Frontal cortex (tissue), 4 donors: Measurements from ENCODE around the gene CHST13. TPM values are rescaled to one million over a fixed set of nuclear protein-coding genes. Genes with fewer than 3 reads are reported as not detected.

ENCODE experiments used
- DNase-seq, 2 donors: peaks; one replicate each; pipeline ENCODE4 v3.0.0; 2012; ENCODE audit warnings: low spot score in 2 of 2
- FAIRE-seq: peaks from 2 replicates; lab custom pipeline; 2012; peaks lifted over from hg19 to GRCh38; lab: Jason Lieb, UNC
- total RNA-seq: library from RNA; depleted of rRNA; stranded (reverse); fragments of >200 nt; gene quantifications from one replicate; pipeline ENCODE4 v1.2.3, GENCODE V29; 2014
- donor health status: control.
- donor health status: control.
- donor health status: control.

The CHST13 gene
- total RNA-seq, 1 donor from 2014 or later = under 0.01 TPM

DNA sequence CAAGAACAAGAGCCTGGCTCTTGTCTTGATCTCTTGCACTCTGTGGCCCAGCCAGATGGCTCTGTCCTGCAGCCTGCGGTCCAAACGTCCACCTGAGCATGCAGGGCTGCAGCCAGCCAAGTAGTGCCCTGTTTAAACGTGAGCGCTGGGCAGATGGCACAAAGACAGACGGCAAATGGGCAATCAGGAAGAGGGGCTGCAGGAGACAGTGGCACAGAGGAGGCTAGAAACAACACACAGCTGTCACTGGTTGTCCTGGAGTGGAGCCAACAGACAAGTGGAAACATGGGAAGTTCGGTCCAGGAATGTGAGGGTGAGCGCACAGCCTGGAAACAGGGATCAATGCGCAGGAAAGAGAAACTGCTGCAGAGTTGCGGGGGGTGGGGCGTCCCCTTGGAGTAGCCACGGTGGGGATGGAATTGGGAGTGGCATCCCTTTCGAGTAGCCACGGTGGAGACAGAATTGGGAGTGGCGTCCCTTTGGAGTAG, 37.6 kb upstream of the CHST13 start:
- FAIRE-seq (no peak), DNase-seq (no peak)

DNA sequence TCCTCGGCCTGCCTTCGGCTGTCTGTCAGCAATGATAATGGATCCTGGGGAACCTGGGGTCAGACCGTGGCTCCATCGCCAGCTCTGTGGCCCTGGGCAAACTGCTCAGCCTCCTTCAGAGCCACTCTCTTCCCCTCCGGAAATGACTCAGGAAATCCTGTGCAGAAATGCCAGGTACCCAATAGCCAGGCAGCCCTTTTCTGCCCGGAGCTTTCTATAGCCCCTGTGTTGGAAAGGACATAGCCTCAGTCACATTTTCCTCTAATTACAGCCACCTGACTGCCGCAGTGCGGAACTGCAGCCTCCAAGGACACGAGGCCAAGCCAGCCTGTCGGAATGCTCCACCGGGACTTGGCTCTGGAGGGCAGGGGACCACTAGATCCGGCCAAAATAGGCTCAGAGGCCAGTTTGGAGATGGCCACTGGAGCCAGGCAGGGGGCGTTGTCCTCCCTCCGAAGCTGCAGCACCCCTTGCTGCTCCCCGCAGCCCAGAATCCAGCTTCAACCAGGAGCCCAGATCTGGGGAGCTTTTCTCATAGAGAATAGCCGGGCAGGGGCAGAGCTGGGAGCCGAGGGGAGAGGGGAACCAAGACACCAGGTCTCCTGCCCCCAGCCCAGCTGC, 36.7 kb upstream of the CHST13 start:
- DNase-seq = peak in 1 of 2 donors; percentile 41
- no peak for FAIRE-seq

DNA sequence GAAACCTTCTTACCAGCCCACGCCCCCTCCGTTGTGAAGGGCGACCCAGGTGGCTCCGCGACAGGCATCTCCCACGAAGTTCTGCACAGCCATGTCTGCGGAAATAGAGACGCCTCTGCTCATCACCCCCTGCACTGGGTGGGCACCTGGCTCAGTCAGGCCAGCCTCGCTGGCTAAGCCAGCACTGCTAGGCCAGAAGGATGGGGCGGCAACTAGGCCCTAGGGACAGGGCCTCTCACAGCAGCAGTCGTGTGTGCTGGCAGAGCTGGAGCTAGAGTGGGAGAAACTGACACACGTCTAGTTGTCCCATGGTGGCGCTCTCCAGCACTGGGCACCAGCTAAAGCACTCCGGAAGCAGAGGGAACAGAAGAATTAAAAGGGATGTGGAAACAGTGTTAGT, 35.8 kb upstream of the CHST13 start:
- no peak for FAIRE-seq
- DNase-seq = no peak

DNA sequence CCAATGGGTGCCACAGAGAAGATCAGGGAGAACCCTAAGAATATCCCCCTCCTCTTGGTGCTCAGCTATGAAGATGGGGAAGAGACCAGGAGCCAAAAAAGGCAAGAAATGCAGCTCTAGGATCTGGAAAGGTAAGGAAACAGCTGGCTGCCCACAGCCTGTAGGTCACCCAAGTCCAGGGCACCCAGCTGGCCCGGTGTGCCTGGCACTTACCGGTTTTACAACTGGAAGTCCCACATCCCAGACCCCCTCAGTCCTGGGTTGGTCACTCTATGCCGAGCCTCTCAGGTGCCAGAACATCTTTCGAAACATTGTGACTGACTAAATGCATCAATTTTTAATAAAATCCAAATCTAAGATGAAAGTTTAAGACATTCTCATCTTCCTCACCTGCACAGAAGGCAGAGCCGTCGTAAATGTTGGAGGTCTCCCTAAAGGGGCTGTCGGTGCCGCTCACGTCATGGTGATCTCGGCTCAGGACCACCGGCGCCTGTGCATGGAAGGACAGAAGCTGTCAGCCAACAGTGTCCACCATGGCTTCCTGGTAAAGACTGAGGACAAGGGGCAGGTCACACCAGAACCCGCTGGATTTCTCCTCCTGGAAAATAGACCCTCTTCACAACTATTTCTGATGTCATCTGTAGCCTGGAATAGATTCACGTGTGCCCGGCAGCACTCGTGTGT, 34.9 kb upstream of the CHST13 start:
- FAIRE-seq (no peak), DNase-seq (no peak)

DNA sequence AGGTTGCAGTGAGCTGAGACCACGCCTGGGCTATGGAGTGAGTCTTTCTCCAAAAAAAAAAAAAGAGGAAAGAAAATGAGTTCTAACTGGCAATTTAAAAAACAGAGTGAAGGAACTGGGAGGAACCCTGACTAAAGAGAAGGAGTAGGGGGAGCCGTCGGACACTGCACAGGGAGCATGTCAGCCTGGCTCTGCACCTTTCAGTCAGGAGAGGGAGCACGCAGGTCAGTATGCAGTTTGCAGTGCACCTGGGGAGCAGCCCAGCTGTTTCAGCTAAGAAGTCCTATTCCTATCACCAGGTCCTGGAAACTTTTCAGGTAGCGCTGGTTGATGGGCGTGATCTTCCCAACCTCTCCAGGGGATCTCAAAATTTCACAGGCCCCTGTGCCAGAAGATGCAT, 33.3 kb upstream of the CHST13 start:
- DNase-seq (no peak), FAIRE-seq (no peak)

DNA sequence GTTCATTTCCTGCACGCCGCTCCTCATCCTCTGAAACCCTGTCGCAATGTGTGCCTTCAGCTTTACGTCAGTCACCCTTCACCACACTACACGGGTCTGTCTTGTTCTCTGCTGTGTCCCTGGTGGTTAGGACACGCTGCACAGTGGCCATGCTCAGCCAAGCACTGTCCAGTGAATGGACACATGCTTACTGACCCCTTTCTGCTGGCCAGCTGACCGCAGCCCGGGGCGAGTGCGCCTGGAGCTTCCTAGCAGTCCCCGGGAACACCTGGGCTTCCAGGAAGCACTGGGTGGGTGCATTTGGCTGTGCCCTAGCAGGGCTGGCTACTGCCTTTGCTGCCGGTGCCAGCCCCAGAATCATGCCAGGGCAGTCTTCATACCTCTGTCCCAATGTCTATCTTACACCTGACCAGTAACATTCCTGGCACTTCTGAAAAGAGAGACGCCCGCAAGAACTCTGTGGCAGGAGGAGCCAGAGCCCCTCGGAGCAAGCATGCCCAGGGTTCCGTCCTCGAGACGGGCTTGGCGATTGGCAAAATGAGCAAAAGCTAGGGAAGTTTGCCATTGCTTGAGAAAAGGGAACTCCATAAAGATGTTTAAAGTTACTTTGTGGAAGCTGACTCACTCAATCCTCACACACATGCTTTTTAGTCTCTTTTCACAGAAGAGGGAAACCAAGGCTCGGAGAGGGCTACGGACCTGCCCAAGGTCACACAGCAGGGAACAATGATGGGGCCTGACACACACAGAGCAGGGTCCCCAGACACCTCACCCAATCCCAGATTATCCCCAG, 32.5 kb upstream of the CHST13 start:
- FAIRE-seq = no peak
- DNase-seq = no peak

DNA sequence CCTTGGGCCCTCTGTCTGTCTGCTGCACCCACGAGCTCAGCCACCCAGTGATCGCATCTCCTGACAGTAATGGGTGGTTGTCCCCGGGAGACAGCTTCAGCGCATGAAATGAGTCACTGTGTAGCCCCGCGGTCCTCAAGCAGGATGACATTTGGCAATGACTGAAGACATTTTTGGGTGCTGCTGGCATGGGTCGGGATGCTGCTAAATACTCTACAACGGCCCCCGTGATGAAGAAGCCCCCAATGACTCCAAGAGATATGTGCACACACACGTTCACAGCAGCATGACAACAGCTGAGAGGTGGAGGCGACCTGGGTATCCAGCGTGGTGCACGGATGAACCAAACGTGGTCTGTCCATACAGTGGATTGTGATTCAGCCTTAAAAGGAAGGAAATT, 30.9 kb upstream of the CHST13 start:
- no peak for FAIRE-seq
- no peak for DNase-seq

DNA sequence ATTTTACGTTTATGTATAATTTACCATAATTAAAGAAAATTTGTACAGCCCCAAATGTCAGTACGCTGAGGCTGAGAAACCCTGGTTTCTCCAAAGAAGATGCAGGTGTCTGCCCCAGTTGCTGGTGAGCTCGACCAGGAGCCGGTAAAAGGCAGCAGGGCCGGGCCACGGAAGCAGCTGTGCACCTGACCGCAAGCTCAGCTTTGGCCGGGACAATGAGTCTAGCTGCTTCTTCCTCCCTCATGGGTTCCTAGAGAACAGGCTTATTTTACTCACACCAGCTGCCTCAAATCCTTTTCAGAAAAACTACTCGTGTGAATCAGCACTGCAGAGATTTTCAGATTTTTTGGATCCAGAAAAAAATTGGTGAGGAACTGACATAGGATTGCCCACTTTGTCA, 30.2 kb upstream of the CHST13 start:
- DNase-seq = peak in 1 of 2 donors; percentile 36

DNA sequence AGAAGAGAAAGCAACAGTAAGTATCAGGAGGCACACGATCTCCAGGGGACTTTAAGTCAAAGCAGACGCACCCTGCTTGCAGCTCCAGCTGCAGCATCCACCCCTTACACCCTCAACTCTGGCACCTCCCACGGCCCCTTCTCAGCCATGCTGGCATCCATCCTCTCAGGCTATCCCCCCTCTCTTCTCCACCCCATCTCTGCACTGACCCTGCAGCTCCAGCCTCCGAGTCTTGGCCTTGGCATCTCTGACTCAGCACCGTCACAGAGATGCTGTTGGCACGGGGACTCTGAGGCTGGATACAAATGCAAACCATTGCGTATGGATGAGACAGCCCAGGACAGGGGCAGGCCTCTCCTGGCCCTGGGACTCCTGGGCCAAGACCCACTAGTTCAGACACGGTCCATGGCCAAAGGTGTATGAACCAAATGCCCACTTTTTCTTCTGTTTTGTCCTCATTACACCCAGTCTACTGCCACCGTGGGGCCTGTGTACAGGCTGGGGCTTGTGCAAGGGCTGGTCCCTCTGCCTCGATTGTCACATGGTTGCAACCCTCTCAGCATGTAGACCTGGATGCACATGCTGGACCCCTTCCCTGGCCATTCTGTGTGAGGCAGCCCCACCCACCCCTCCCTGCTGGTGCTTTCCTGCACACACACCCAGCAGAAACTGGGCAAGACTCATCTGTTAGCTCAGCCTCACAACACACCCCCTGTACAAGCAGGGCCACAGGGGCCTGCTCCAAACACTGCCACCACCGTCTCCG, 29.6 kb upstream of the CHST13 start:
- FAIRE-seq (no peak), DNase-seq (peak in 1 of 2 donors; percentile 51)

More for the DNA sequence above, 30.2 kb upstream of the CHST13 start:
- no peak for FAIRE-seq

DNA sequence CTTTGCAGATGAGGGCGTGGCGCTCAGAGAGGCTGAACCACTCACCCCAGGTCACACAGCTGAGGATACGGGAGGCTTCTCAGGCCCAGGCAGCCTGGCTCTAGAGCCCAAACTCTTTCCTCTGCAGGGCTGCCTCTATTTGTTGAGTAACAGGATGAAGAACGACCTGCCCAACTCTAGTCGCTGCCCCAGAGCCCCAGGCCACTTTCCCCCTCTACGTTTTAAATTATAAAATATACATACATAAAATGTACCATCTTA, 29.1 kb upstream of the CHST13 start:
- FAIRE-seq (no peak), DNase-seq (no peak)

DNA sequence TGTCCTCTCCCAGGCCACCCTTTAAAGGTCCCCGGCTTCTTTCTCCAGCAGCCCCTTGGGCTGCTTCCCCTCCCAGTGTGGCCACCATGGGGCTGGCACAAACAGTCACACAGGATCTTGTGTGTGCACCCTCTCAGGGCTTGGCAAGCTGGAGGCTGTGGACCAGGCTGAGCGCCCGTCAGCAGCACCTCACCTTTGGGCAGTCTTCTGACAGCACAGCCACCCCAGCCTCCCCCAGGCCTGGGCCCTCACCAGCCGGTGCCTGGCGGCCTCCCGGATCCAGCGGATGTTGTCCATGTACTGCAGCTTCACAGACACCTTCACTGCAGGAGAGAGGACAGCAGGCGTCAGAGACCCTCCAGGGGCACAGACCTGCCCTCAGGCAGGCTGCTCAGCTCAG, 28.2 kb upstream of the CHST13 start:
- DNase-seq (no peak), FAIRE-seq (no peak)

DNA sequence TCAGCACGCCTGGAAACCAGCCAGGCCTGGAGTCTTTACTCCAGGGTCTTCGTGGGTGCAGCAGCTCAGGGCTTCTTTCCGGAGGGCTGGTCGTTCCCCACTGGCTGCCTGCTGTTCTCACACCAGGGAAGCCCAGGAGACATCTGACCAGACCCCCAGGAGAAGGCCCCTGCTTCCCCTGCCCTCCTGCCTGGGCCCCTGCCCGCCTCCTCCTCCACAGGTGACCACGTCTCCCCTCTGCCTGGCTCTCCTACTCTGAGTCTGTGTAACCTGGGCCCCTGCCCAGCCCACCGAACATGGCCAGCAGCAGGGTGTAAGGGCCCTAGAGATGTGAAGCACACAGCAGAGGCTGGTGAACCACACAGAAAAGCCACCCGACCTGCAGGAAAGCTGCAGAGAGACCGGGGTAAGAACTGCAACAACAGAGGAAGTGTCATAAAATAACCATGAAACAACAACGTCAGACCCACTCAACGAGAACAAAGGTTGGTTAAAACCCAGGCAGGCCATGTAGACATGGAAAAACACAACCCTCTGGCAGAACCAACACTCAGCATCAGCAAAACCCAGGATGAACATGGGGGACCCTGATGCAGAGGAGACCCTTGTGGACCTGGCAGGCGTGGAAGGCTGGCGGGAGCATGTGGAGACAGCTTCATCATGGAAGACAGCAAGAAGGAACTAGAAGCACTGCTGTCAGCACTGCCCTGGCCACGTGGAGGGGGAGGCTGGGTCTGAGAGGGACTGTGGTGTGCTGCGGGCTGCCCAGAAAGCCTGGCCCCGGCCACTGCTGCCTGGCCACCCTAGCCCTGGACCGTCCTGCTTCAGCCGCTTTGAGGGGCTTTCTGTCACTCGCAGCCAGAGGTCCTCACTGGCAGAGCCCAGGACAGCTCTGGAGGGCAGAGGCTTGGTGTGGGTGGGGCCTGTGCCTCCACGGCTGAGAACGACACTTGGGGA, 26.8 kb upstream of the CHST13 start:
- DNase-seq = no peak
- FAIRE-seq = no peak

DNA sequence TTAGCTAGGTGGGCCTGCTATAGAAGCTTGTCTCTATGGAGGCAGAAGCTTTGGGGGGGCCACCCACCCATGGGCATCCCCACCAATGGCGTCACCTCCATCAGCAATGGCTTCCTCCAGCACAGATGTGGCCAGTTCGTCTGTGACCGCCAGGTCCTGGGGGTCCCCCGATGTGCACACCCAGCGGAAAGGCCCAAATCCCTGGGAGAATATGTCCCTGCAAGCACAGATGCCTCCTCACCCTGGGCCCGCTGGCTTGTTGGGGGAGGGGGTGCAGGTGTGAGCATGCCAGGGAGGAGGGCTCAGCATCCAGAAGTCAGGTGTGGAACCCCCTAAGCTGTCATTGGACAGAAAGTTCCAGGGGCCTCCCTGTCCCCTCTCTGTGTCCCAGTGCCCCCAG, 26.0 kb upstream of the CHST13 start:
- DNase-seq (no peak), FAIRE-seq (no peak)

DNA sequence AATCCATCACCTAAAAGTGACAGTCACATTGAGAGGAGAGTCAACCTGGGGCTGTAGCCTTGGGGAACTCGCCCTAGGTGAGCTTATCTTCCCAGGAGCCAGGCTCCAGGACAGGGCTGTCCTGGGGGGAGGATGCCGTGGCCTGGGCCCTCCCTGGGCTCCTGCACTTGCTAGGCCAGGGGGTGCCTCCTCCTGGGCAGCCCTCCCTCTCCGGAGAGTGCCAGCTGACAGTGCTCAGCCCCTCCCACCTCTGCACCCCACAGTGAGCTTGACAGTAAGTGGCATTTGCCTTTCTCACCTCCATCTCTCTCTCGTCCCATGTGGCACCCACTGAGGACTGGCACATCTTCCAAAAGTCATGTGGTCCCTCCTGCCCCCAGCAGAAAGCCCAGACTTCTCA, 25.5 kb upstream of the CHST13 start:
- DNase-seq (no peak), FAIRE-seq (no peak)

DNA sequence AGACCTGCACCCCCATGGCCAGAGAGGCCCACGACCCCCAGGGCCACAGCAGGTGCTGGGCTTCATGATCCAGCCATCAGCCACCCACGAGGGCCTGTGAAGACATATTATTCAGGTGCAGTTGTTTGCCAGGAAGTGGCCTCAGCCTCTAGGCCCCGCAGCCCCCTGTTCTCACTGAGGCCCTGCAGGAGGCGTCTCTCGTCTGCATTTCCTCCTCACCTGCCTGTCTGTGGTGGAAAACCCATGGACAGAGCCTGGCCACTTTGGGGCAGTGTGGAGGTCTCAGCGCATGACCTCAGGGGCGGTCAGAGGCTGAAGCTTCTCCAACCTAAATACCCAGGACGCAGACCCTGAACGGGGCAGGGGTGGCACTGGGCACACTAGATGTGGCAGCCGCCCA, 25.0 kb upstream of the CHST13 start:
- DNase-seq = no peak
- no peak for FAIRE-seq

DNA sequence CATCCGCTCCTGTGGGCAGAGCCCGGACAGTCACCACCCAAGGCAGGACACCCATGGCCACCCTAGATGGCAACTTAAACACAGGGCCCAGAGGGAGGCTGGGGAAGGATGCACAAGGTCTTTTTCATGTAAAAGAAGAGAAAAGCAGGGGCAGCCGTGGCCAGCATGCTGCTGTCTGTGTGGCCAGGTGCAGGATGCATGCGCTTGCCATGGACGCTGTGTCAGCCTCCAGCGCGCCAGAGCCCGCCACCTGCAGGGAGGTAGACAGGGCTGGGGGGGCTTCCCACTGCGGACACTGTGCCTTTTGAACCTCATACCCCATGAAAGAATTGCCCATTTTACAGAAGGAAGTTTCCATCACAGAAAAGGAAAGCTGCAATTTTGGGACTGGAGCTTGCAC, 24.6 kb upstream of the CHST13 start:
- FAIRE-seq (no peak), DNase-seq (no peak)

DNA sequence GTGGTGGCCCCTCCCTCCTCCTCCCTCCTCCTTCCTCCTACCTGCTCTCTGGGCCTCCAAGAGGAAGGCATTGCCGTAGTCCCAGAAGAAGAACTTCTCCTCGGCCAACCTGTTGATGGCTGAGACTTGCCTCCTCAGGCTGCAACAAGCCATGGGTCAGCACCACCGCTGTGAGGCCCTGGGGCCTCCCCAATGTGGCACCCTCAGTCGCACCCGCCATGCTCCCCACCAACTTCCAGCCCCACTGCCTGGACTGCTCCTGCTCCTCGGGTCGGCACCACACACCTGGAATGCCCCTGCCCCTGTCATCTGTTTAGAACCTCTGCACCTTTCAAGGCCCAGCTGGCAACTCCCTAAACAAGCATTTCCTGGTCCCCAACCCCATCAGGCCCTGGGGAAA, 23.9 kb upstream of the CHST13 start:
- no peak for FAIRE-seq

DNA sequence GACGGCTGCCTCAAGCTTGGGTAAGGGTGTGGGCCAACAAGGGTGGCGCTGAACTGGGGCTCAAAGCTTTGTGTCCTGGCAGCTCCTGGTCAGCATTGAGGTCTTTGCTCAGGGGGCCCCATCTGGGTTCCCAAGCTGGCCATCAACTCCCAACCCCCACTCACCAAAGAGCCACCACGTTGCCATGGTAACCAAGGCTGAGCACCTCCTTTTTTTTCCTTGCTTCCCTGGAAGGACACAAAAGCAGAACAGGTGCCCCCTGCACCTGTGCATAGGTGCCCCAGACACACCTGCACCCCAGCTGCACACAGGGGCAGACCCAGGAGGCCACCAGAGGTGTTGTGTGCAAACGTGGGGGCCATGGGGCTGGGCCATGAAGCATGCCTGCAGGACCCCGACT, 22.9 kb upstream of the CHST13 start:
- DNase-seq = no peak
- FAIRE-seq = no peak

More for the DNA sequence above, 23.9 kb upstream of the CHST13 start:
- DNase-seq = no peak

DNA sequence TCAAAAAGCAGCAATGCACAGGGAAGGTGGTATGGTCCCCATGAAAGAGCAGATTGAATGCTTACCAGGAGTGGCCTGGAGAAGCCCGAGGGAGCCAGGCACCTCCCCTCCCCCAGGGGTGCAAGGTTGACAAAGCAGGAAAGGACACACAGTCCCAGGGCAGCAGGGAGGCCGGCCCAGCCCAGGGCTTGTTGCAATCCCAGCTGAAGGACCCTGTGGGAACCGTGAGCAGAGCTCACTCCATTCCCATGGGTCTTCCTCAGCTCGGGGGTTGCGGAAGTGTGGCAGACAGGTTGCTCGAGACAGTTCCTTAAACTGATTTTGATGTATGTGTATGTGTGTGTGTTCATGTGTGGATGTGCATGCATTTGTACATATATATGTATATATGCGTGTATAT, 22.2 kb upstream of the CHST13 start:
- FAIRE-seq (no peak), DNase-seq (no peak)
